Right lobe of liver (tissue), 4 donors: ENCODE measurements around the gene LGALS7B.

Experiments used
- POLR2A ChIP-seq: fragments of 450-650 bp; IDR thresholded peaks from one replicate; pipeline ENCODE4 v1.6.1; 2017; ENCODE audit warnings: antibody characterized with exemption, mild to moderate bottlenecking
- TF ChIP-seq, protein P1 (sequence below), 4 donors: fragments of 200-600 bp in 3 of 4; fragments of 450-650 bp in 1 of 4; IDR thresholded peaks; one replicate each; pipeline versions ENCODE4 v1.5.1 to v1.8.0; 2016 to 2022; ENCODE audit warnings: antibody characterized with exemption in 4 of 4, mild to moderate bottlenecking in 2 of 4
- donor health status: DM: no; HTN: no; CAD: no.
- donor health status: DM: no; HTN: no; CAD: no.
- donor health status: DM: no; HTN: yes; CAD: no.

DNA sequence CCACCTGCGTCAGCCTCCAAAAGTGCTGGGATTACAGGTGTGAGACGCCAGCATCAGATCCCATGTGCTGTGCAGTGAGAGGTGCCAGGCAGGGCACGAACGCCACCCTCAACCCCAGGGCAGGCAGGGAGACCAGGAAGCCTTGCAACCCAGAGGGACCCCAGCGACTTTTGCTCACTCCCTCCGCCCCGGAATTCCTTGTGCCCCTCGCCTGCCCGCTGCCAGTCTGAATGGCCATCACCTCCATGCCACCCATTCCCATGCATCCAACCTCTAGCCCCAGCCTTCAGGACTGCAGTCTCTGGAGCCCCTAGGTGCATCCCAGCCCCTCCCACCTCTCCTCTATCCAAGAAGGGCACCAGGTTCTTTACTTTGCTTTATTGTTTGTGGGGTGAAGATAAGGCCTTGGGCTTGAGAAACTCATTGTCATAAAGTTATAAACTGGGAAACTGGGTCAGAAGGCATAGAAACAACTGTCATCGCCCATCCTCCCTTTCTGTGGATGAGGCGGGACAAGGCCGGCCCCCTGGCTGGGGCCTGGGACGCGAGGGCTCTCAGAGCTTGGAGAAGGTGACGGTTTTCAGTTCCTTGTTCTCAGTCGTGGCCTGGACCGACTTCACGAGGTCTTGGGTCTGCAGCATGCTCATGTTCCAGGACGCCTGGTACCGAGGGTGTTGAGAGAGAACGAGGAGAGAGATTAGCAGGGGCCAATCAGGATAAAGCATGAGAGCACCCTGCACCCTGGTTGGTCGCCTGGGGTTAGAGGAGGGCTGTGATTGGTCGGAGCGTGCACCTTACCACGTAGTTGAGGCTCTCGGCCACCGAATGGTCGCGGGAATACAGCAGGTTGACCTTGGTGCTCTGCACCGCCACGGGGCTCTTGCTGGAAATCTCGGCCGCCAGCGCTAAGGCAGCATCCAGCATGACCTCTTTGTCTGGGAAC lies 26.3 kb downstream of the LGALS7B start:
- TF ChIP-seq, protein P1, sequence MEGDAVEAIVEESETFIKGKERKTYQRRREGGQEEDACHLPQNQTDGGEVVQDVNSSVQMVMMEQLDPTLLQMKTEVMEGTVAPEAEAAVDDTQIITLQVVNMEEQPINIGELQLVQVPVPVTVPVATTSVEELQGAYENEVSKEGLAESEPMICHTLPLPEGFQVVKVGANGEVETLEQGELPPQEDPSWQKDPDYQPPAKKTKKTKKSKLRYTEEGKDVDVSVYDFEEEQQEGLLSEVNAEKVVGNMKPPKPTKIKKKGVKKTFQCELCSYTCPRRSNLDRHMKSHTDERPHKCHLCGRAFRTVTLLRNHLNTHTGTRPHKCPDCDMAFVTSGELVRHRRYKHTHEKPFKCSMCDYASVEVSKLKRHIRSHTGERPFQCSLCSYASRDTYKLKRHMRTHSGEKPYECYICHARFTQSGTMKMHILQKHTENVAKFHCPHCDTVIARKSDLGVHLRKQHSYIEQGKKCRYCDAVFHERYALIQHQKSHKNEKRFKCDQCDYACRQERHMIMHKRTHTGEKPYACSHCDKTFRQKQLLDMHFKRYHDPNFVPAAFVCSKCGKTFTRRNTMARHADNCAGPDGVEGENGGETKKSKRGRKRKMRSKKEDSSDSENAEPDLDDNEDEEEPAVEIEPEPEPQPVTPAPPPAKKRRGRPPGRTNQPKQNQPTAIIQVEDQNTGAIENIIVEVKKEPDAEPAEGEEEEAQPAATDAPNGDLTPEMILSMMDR (IDR thresholded peaks at IDR 0.05) = no peak
- TF ChIP-seq POLR2A = no peak
